HepG2 (cell line): Measurements from ENCODE around the gene ZSCAN31. TPM values are rescaled to one million over a fixed set of nuclear protein-coding genes. Genes with fewer than 3 reads are reported as not detected.

Experiments used
- ERF ChIP-seq: IDR thresholded peaks from 2 replicates; pipeline ENCODE4 v1.6.1; 2018; ENCODE audit warnings: missing biosample characterization, missing genetic modification reagents
- EZH2 ChIP-seq: conservative IDR thresholded peaks from 2 replicates; pipeline ENCODE4 v1.6.1; 2012; ENCODE audit warnings: mild to moderate bottlenecking, low read depth, low read length, moderate library complexity
- FOXP4 ChIP-seq: sonication (generic); formaldehyde crosslinking; IDR thresholded peaks from 2 replicates; pipeline ENCODE4 v1.4.0; 2020; ENCODE audit warnings: missing genetic modification reagents
- HBP1 ChIP-seq: IDR thresholded peaks from 2 replicates; pipeline ENCODE4 v1.6.1; 2016; ENCODE audit warnings: low read depth, control low read depth
- HOXA5 ChIP-seq: sonication (generic); formaldehyde crosslinking; IDR thresholded peaks from 2 replicates; pipeline ENCODE4 v1.4.0; 2020; ENCODE audit warnings: missing genetic modification reagents
- HOXA9 ChIP-seq: sonication (generic); formaldehyde crosslinking; IDR thresholded peaks from 2 replicates; pipeline ENCODE4 v1.8.1; 2022; ENCODE audit warnings: missing genetic modification reagents, mild to moderate bottlenecking, moderate library complexity, borderline replicate concordance
- LCORL ChIP-seq, 2 experiments: fragments of 450-650 bp in 1 of 2; sonication (generic) in 1 of 2; formaldehyde crosslinking in 1 of 2; IDR thresholded peaks; 2 replicates each; pipeline versions ENCODE4 v1.5.0 to v1.6.1; 2017 to 2020; ENCODE audit warnings: antibody characterized with exemption in 1 of 2, missing genetic modification reagents in 1 of 2
- NR2F2 ChIP-seq: IDR thresholded peaks from 2 replicates; pipeline ENCODE4 v1.6.1; 2012; ENCODE audit warnings: low read depth, inconsistent platforms, borderline replicate concordance
- POLR2AphosphoS5 ChIP-seq: IDR thresholded peaks from 2 replicates; pipeline ENCODE4 v1.6.1; 2012; ENCODE audit warnings: low read depth, low read length
- RAD51 ChIP-seq: fragments of 450-650 bp; IDR thresholded peaks from 2 replicates; pipeline ENCODE4 v1.6.1; 2016; ENCODE audit warnings: borderline replicate concordance
- SMYD3 ChIP-seq: sonication (generic); formaldehyde crosslinking; IDR thresholded peaks from 2 replicates; pipeline ENCODE4 v1.8.1; 2023; ENCODE audit warnings: mild to moderate bottlenecking, missing genetic modification reagents
- TCF12 ChIP-seq, 2 experiments: fragments of 450-650 bp in 1 of 2; sonication (generic) in 1 of 2; formaldehyde crosslinking in 1 of 2; IDR thresholded peaks; 2 replicates each; pipeline versions ENCODE4 v1.6.1 to v1.8.0; 2017 to 2022; ENCODE audit warnings: antibody characterized with exemption in 1 of 2, mild to moderate bottlenecking in 1 of 2, missing genetic modification reagents in 1 of 2, moderate library complexity in 1 of 2
- TIGD3 ChIP-seq: sonication (generic); formaldehyde crosslinking; IDR thresholded peaks from 2 replicates; pipeline ENCODE4 v1.5.1; 2020; ENCODE audit warnings: mild to moderate bottlenecking, missing genetic modification reagents, borderline replicate concordance
- TRIM22 ChIP-seq: fragments of 450-650 bp; IDR thresholded peaks from 2 replicates; pipeline ENCODE4 v1.6.1; 2017
- ZFP1 ChIP-seq: IDR thresholded peaks from 2 replicates; pipeline ENCODE4 v1.6.1; 2016
- ZNF253 ChIP-seq: sonication (generic); formaldehyde crosslinking; IDR thresholded peaks from 2 replicates; pipeline ENCODE4 v1.8.0; 2022; ENCODE audit warnings: mild to moderate bottlenecking, missing genetic modification reagents, borderline replicate concordance
- ZNF264 ChIP-seq: sonication (generic); formaldehyde crosslinking; IDR thresholded peaks from 2 replicates; pipeline ENCODE4 v1.4.0; 2020; ENCODE audit warnings: missing genetic modification reagents
- ZNF414 ChIP-seq: sonication (generic); formaldehyde crosslinking; IDR thresholded peaks from 2 replicates; pipeline ENCODE4 v1.5.0; 2020; ENCODE audit warnings: missing genetic modification reagents
- ZNF441 ChIP-seq: sonication (generic); formaldehyde crosslinking; IDR thresholded peaks from 2 replicates; pipeline ENCODE4 v1.7.0; 2021; ENCODE audit warnings: missing genetic modification reagents, borderline replicate concordance
- ZNF549 ChIP-seq: sonication (generic); formaldehyde crosslinking; IDR thresholded peaks from 2 replicates; pipeline ENCODE4 v1.5.0; 2020; ENCODE audit warnings: missing genetic modification reagents
- ZNF619 ChIP-seq: sonication (generic); formaldehyde crosslinking; IDR thresholded peaks from 2 replicates; pipeline ENCODE4 v1.4.0; 2020; ENCODE audit warnings: mild to moderate bottlenecking, missing genetic modification reagents
- ZNF737 ChIP-seq: sonication (generic); formaldehyde crosslinking; IDR thresholded peaks from 2 replicates; pipeline ENCODE4 v1.5.0; 2020; ENCODE audit warnings: missing genetic modification reagents, mild to moderate bottlenecking, borderline replicate concordance
- ZZZ3 ChIP-seq: sonication (generic); formaldehyde crosslinking; IDR thresholded peaks from 2 replicates; pipeline ENCODE4 v1.4.0; 2020; ENCODE audit warnings: missing genetic modification reagents, mild to moderate bottlenecking, borderline replicate concordance
- polyA plus RNA-seq, 8 experiments: library from polyadenylated mRNA; depleted of rRNA in 3 of 8; stranded (reverse) in 7 of 8; unstranded in 1 of 8; fragments of >200 nt; fragmentation: Illumina TruSeq in 4 of 8; extraction: Trizol in 4 of 8; gene quantifications; 2 replicates each; pipeline versions ENCODE4 v1.2.1 to v1.2.3, GENCODE V29; 2011 to 2016; ENCODE audit warnings: low read depth in 4 of 8, missing spikeins in 1 of 8, mixed read lengths in 1 of 8; ENCODE audit not compliant: insufficient read depth in 1 of 8
- total RNA-seq, 5 experiments: library from RNA; depleted of rRNA; stranded (reverse); fragments of >200 nt; fragmentation: Illumina TruSeq; extraction: Trizol; gene quantifications; 2 replicates each; pipeline ENCODE4 v1.2.3, GENCODE V29; 2016; ENCODE audit warnings: low read depth in 1 of 5

Gene ZSCAN31
- total and polyA plus RNA-seq, 2 of the 13 experiments (the other 11 are each of a cell fraction or from before 2014, with no cell fraction given) = 5.3 to 6.2 TPM

- TF ChIP-seq TRIM22 (no peak), TIGD3 (CRISPR knock-in tag) (no peak), HOXA9 (CRISPR knock-in tag) (no peak), SMYD3 (CRISPR knock-in tag) (no peak), RAD51 (no peak), ZNF549 (CRISPR knock-in tag) (no peak), HOXA5 (CRISPR knock-in tag) (no peak), ERF (peak; percentile 77), ZNF441 (CRISPR knock-in tag) (no peak), ZNF414 (CRISPR knock-in tag) (peak; percentile 67), ZNF619 (no peak), ZZZ3 (CRISPR knock-in tag) (no peak), ZNF737 (CRISPR knock-in tag) (0 out of 2 replicates have a peak, but pooled peaks have one; percentile 58), ZNF264 (CRISPR knock-in tag) (0 out of 2 replicates have a peak, but pooled peaks have one; percentile 7), POLR2AphosphoS5 (no peak), LCORL (IDR thresholded peaks at IDR 0.05) (no peak), LCORL (CRISPR knock-in tag; IDR thresholded peaks at IDR 0.05) (peak; percentile 59; the same call in 1 of the 2 replicates), EZH2 (no peak), HBP1 (CRISPR knock-in tag) (no peak), TCF12 (IDR thresholded peaks at IDR 0.05) (no peak), TCF12 (CRISPR knock-in tag; IDR thresholded peaks at IDR 0.05) (no peak), ZNF253 (CRISPR knock-in tag) (no peak), FOXP4 (peak; percentile 61; the same call in 1 of the 2 replicates), ZFP1 (no peak), NR2F2 (no peak)
These were observed 20.1 kb upstream of the ZSCAN31 start (continued) for GRCh38 chr6:28355743-28356665.
